ENCODE data around the gene POU6F2. TPM values are rescaled to one million over a fixed set of nuclear protein-coding genes. Genes with fewer than 3 reads are reported as not detected.

The POU6F2 gene
- total RNA-seq, 1 experiment from 2014 or later, result 0.27 TPM

DNA sequence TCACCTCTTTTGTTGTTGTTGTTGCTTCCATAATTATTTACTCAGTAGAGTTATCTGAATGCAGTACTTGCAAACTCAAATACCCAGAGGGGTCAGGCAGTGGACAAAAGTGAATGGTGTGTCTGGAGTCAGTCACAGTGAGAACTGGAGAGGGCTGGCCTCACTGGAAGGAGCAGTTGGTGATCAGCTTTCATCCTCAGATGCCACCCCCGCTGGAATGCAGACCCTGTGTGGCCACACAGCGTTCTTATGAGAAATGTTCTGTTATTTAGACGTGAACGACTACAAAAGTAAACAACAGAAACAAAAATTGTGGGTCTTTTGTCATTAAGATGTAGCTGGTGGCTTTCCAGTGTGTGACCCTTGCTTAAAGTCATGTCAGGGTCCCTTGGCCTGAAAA, 39.1 kb upstream of the POU6F2 start:
- CTCF ChIA-PET, result no interaction called here
- no peak overlapping the region for H3K4me3 ChIP-seq (replicated peaks in 1 of 2; ENCODE audit: low read depth in 1 of 2, low read length in 2 of 2)
- H3K9ac ChIP-seq (ENCODE audit: low read length), result no peak overlapping the region
- RAD21 ChIA-PET (ENCODE audit: low non-redundant PET in 1 of 2, low total read pairs in 2 of 2, uncharacterized antibody in 2 of 2, unreplicated experiment in 2 of 2), result no interaction called here
- H3K27ac ChIP-seq (ENCODE audit: low read depth, low read length), result no peak overlapping the region
- intact Hi-C loops (cut with micrococcal nuclease), result no loop called here
- no peaks in the 10 kb centered on the region for H3K4me1 ChIP-seq (ENCODE audit: control insufficient read depth in 1 of 2, insufficient read depth in 2 of 2, low read length in 2 of 2)
- no peaks in the 10 kb centered on the region for H4K20me1 ChIP-seq (ENCODE audit: insufficient read depth)
- no peaks in the 10 kb centered on the region for H3K9me2 ChIP-seq (ENCODE audit: insufficient read depth)
- TF ChIP-seq, protein P1, sequence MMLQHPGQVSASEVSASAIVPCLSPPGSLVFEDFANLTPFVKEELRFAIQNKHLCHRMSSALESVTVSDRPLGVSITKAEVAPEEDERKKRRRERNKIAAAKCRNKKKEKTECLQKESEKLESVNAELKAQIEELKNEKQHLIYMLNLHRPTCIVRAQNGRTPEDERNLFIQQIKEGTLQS (IDR thresholded peaks at IDR 0.05), result no peak
- TF ChIP-seq EZH2 (IDR thresholded peaks at IDR 0.05) (no peak), ELF1 (IDR thresholded peaks at IDR 0.05; ENCODE audit: borderline replicate concordance, low read depth) (no peak)
- H3K36me3 ChIP-seq (ENCODE audit: control insufficient read depth in 1 of 2, insufficient read depth in 2 of 2, low read length in 2 of 2), result no peaks in the 10 kb centered on the region
- POLR2A ChIA-PET, result no interaction called here
- H3K27me3 ChIP-seq (ENCODE audit: insufficient read depth, low read length), result peaks cover 17% of the 10 kb centered on the region
- H3K9me3 ChIP-seq (ENCODE audit: control insufficient read depth in 1 of 2, insufficient read depth in 1 of 2, low read depth in 1 of 2, low read length in 2 of 2), result no peaks in the 10 kb centered on the region
- ATAC-seq (no peak), DNase-seq (ENCODE audit: low read depth, low spot score) (no peak)
- no peak overlapping the region for H2AFZ ChIP-seq (ENCODE audit: low read depth, low read length, poor library complexity, severe bottlenecking)
- no TSS peak for BruUV-seq (replicated peaks)
- no peaks in the 10 kb centered on the region for H3K79me2 ChIP-seq (ENCODE audit: insufficient read depth, low read length)
- no peak overlapping the region for H3K4me2 ChIP-seq (ENCODE audit: low read length)

DNA sequence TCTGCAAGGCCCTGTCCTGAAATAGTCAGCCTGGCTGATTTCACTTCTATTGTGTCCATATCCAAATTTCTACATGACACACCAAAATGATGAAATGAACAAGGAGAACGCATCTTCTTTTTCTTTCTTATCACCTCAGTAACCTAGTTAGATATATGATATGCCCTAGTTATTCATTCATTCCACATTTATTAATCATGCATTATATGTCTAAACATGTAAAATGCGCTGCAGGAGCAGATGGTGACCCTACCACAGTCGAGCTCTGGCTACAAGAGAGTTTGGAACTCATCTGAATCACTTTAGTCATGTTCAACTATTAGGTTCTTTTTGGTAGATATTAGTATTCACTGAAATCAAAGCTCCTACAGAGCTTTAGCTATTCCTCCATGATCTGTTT, 36.9 kb upstream of the POU6F2 start:
- intact Hi-C loops (cut with micrococcal nuclease), result no loop called here
- TF ChIP-seq YY1 (IDR thresholded peaks at IDR 0.05; ENCODE audit: extremely low read depth, insufficient replicate concordance, low read depth, low read length) (no peak), CEBPB (IDR thresholded peaks at IDR 0.05; ENCODE audit: low read depth) (no peak), ZFX (IDR thresholded peaks at IDR 0.05) (no peak), CBX3 (IDR thresholded peaks at IDR 0.05; ENCODE audit: low read depth) (no peak), TCF7L2 (IDR thresholded peaks at IDR 0.05; ENCODE audit: borderline replicate concordance, extremely low read depth, insufficient read depth, insufficient read length) (no peak), SIN3A (IDR thresholded peaks at IDR 0.05; ENCODE audit: low read depth) (no peak), JUND (IDR thresholded peaks at IDR 0.05) (no peak), ZNF274 (IDR thresholded peaks at IDR 0.05; ENCODE audit: low read depth, low read length) (no peak), SP1 (IDR thresholded peaks at IDR 0.05; ENCODE audit: low read depth) (no peak), POLR2AphosphoS5 (IDR thresholded peaks at IDR 0.05; ENCODE audit: low read depth, low read length) (no peak), FOSL1 (IDR thresholded peaks at IDR 0.05; ENCODE audit: low read depth) (no peak), ELF1 (IDR thresholded peaks at IDR 0.05; ENCODE audit: borderline replicate concordance, low read depth) (no peak), EZH2phosphoT487 (IDR thresholded peaks at IDR 0.05; ENCODE audit: borderline replicate concordance) (no peak)
- TF ChIP-seq, protein P2, sequence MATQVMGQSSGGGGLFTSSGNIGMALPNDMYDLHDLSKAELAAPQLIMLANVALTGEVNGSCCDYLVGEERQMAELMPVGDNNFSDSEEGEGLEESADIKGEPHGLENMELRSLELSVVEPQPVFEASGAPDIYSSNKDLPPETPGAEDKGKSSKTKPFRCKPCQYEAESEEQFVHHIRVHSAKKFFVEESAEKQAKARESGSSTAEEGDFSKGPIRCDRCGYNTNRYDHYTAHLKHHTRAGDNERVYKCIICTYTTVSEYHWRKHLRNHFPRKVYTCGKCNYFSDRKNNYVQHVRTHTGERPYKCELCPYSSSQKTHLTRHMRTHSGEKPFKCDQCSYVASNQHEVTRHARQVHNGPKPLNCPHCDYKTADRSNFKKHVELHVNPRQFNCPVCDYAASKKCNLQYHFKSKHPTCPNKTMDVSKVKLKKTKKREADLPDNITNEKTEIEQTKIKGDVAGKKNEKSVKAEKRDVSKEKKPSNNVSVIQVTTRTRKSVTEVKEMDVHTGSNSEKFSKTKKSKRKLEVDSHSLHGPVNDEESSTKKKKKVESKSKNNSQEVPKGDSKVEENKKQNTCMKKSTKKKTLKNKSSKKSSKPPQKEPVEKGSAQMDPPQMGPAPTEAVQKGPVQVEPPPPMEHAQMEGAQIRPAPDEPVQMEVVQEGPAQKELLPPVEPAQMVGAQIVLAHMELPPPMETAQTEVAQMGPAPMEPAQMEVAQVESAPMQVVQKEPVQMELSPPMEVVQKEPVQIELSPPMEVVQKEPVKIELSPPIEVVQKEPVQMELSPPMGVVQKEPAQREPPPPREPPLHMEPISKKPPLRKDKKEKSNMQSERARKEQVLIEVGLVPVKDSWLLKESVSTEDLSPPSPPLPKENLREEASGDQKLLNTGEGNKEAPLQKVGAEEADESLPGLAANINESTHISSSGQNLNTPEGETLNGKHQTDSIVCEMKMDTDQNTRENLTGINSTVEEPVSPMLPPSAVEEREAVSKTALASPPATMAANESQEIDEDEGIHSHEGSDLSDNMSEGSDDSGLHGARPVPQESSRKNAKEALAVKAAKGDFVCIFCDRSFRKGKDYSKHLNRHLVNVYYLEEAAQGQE (IDR thresholded peaks at IDR 0.05; ENCODE audit: low read depth), result no peak
- TF ChIP-seq, protein P1 (IDR thresholded peaks at IDR 0.05), result no peak
- H3K27me3 ChIP-seq (ENCODE audit: insufficient read depth, low read length), result peaks cover 17% of the 10 kb centered on the region
- H4K20me1 ChIP-seq (ENCODE audit: insufficient read depth), result no peaks in the 10 kb centered on the region
- DNase-seq (ENCODE audit: low read depth, low spot score) (no peak), ATAC-seq (no peak)
- H3K79me2 ChIP-seq (ENCODE audit: insufficient read depth, low read length), result no peaks in the 10 kb centered on the region
- no peak overlapping the region for H3K4me2 ChIP-seq (ENCODE audit: low read length)
- no peak overlapping the region for H3K4me3 ChIP-seq (replicated peaks in 1 of 2; ENCODE audit: low read depth in 1 of 2, low read length in 2 of 2)
- CTCF ChIA-PET, result no interaction called here
- no TSS peak for BruUV-seq (replicated peaks)
- no peaks in the 10 kb centered on the region for H3K4me1 ChIP-seq (ENCODE audit: control insufficient read depth in 1 of 2, insufficient read depth in 2 of 2, low read length in 2 of 2)
- RAD21 ChIA-PET (ENCODE audit: low non-redundant PET in 1 of 2, low total read pairs in 2 of 2, uncharacterized antibody in 2 of 2, unreplicated experiment in 2 of 2), result no interaction called here
- no peaks in the 10 kb centered on the region for H3K36me3 ChIP-seq (ENCODE audit: control insufficient read depth in 1 of 2, insufficient read depth in 2 of 2, low read length in 2 of 2)
- POLR2A ChIA-PET, result no interaction called here
- no peaks in the 10 kb centered on the region for H3K9me3 ChIP-seq (ENCODE audit: control insufficient read depth in 1 of 2, insufficient read depth in 1 of 2, low read depth in 1 of 2, low read length in 2 of 2)
- no peaks in the 10 kb centered on the region for H3K9me2 ChIP-seq (ENCODE audit: insufficient read depth)
- H2AFZ ChIP-seq (ENCODE audit: low read depth, low read length, poor library complexity, severe bottlenecking), result no peak overlapping the region
- H3K27ac ChIP-seq (ENCODE audit: low read depth, low read length), result no peak overlapping the region
- no peak overlapping the region for H3K9ac ChIP-seq (ENCODE audit: low read length)
